Hepatocyte (in vitro differentiated cells): ENCODE measurements around the gene ENTR1. TPM values are rescaled to one million over a fixed set of nuclear protein-coding genes. Genes with fewer than 3 reads are reported as not detected.

Experiments
- DNase-seq: peaks from one replicate; pipeline ENCODE4 v3.0.0-alpha.2; 2016; ENCODE audit warnings: low spot score
- H2AFZ ChIP-seq: fragments of 200-600 bp; sonication (generic); 2 replicates; pipeline ENCODE4 v1.6.0; 2016; ENCODE audit warnings: antibody characterized with exemption, mild to moderate bottlenecking
- H3K27ac ChIP-seq: fragments of 200-600 bp; sonication (generic); 2 replicates; pipeline ENCODE4 v1.5.1; 2016; ENCODE audit warnings: mild to moderate bottlenecking
- H3K27me3 ChIP-seq: fragments of 200-600 bp; sonication (generic); 2 replicates; pipeline ENCODE4 v1.6.1; 2016
- H3K36me3 ChIP-seq: fragments of 200-600 bp; sonication (generic); replicated peaks from 2 replicates; pipeline ENCODE4 v1.5.1; 2016; ENCODE audit warnings: low read depth; ENCODE audit not compliant: insufficient read depth
- H3K4me1 ChIP-seq: fragments of 200-600 bp; sonication (generic); 2 replicates; pipeline ENCODE4 v1.5.1; 2016; ENCODE audit warnings: mild to moderate bottlenecking, moderate library complexity; ENCODE audit not compliant: insufficient read depth
- H3K4me2 ChIP-seq: fragments of 200-600 bp; sonication (generic); 2 replicates; pipeline ENCODE4 v1.6.0; 2016
- H3K4me3 ChIP-seq: fragments of 200-600 bp; sonication (generic); 2 replicates; pipeline ENCODE4 v1.5.1; 2016; ENCODE audit warnings: mild to moderate bottlenecking
- H3K79me2 ChIP-seq: fragments of 200-600 bp; sonication (generic); 2 replicates; pipeline ENCODE4 v1.6.0; 2017; ENCODE audit warnings: mild to moderate bottlenecking
- H3K9me2 ChIP-seq: fragments of 200-600 bp; sonication (generic); replicated peaks from 2 replicates; pipeline ENCODE4 v1.6.0; 2017; ENCODE audit warnings: mild to moderate bottlenecking; ENCODE audit not compliant: insufficient read depth
- H3K9me3 ChIP-seq: fragments of 200-600 bp; sonication (generic); 2 replicates; pipeline ENCODE4 v1.5.1; 2016; ENCODE audit warnings: low read depth, mild to moderate bottlenecking
- H4K20me1 ChIP-seq: fragments of 200-600 bp; sonication (generic); 2 replicates; pipeline ENCODE4 v1.6.0; 2016; ENCODE audit warnings: mild to moderate bottlenecking; ENCODE audit not compliant: insufficient read depth, poor library complexity, severe bottlenecking
- EZH2 ChIP-seq: fragments of 200-600 bp; sonication (generic); IDR thresholded peaks from 2 replicates; pipeline ENCODE4 v1.6.1; 2016; ENCODE audit warnings: antibody characterized with exemption, mild to moderate bottlenecking, borderline replicate concordance
- EZH2phosphoT487 ChIP-seq: fragments of 200-600 bp; sonication (generic); IDR thresholded peaks from one replicate; pipeline ENCODE4 v1.6.1; 2018; ENCODE audit warnings: antibody characterized with exemption, mild to moderate bottlenecking, low read depth, moderate library complexity; ENCODE audit not compliant: unreplicated experiment, severe bottlenecking
- WGBS: methylation state at CpG from one replicate; pipeline ENCODE4 v1.1.6; 2016; ENCODE audit warnings: low lambda C conversion rate; ENCODE audit errors: missing lambda C conversion rate; 5-methylcytosine and 5-hydroxymethylcytosine counted together
- polyA plus RNA-seq: library from polyadenylated mRNA; unstranded; fragments of >200 nt; fragmentation: Nextera tagmentation; extraction: Ambion mirVana; gene quantifications from 2 replicates; pipeline ENCODE4 v1.2.1, GENCODE V29; 2016
- total RNA-seq: library from RNA; depleted of rRNA; stranded (reverse); fragments of >200 nt; gene quantifications from 2 replicates; pipeline ENCODE4 v1.2.3, GENCODE V29; 2014
- TF ChIP-seq, protein P1 (sequence below): fragments of 200-600 bp; sonication (generic); IDR thresholded peaks from 2 replicates; pipeline ENCODE4 v1.5.1; 2016; ENCODE audit warnings: antibody characterized with exemption, mild to moderate bottlenecking; ENCODE audit not compliant: poor library complexity

The ENTR1 gene
- total and polyA plus RNA-seq, 2 experiments from 2014 or later = 33.5 to 50.1 TPM

DNA sequence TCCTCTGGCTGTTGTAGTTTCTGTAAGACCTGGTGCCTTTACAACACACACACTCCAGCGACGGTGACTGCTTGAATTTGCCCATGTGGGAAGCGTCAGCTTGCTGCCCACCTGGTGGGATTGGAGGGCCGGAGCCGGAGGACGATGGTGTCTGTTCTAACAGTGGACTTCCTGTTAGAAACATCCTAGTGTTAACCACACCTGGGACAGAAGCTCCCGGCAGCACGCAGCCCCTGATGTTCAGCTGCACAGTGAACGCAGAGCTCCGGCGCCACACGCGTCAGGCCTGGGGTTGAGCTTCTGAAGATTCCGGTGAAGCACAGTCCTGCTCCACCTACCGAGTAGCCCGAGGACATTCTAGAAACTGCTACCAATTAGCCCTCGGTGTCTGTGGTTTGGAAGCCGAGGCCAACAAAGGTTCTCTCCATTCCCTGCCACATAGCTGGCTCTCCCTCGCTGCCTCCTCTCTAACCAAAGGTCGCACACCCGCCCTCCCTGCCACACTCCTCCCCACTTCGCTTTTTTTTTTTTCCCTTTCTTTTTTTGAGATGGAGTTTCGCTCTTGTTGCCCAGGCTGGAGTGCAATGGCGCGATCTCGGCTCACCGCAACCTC is 14.4 kb upstream of the ENTR1 start:
- no peaks in the 10 kb centered on the region for H3K9me2 ChIP-seq
- H3K4me1 ChIP-seq = no peaks in the 10 kb centered on the region
- H3K9me3 ChIP-seq = no peaks in the 10 kb centered on the region
- no peak overlapping the region for H3K4me2 ChIP-seq
- H3K36me3 ChIP-seq = no peaks in the 10 kb centered on the region
- H3K27me3 ChIP-seq = no peaks in the 10 kb centered on the region
- no peaks in the 10 kb centered on the region for H3K79me2 ChIP-seq
- TF ChIP-seq EZH2 = no peak
- TF ChIP-seq, protein P1, sequence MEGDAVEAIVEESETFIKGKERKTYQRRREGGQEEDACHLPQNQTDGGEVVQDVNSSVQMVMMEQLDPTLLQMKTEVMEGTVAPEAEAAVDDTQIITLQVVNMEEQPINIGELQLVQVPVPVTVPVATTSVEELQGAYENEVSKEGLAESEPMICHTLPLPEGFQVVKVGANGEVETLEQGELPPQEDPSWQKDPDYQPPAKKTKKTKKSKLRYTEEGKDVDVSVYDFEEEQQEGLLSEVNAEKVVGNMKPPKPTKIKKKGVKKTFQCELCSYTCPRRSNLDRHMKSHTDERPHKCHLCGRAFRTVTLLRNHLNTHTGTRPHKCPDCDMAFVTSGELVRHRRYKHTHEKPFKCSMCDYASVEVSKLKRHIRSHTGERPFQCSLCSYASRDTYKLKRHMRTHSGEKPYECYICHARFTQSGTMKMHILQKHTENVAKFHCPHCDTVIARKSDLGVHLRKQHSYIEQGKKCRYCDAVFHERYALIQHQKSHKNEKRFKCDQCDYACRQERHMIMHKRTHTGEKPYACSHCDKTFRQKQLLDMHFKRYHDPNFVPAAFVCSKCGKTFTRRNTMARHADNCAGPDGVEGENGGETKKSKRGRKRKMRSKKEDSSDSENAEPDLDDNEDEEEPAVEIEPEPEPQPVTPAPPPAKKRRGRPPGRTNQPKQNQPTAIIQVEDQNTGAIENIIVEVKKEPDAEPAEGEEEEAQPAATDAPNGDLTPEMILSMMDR = no peak
- TF ChIP-seq EZH2phosphoT487 = no peak
- H3K4me3 ChIP-seq = no peak overlapping the region
- no peak overlapping the region for H3K27ac ChIP-seq
- no peak overlapping the region for H2AFZ ChIP-seq
- DNase-seq = no peak
- H4K20me1 ChIP-seq = no peaks in the 10 kb centered on the region
- WGBS = 91% methylated on average over 27 of the region's 27 CpGs

DNA sequence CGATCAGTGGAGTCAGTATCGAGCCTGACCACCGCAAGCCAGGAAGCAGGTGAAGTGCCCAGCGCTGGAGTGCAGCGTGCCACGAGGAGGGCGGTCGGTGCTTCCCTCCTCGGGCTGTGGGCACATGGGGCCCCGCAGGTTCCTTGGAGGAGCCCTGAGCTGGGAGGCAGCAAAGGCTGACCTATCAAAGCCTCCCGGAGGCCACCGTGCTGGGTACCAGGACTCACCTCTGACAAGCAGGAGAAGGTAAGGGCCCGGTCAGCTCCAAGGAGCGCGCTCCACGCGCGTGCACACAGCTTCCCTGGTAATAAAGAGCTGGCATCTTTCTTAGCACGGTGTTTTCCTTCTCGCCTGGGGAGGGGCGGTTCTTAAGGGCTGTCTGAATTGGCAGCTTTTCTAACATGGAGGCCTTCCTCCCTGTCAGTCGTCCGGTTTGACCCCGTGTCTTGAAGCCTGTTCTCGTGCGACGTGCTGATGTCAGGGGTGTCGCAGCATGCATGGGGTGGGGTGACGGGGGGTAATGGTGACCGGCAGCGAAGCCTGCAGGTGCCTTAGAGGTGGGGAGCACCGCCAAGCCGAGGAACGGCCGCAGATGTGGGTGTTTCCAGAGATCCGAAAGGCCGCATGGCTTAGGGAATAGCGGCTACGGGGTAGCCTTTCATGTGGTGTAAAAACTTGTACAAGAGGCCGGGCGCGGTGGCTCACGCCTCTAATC is 13.2 kb upstream of the ENTR1 start:
- H3K4me3 ChIP-seq = no peak overlapping the region
- H2AFZ ChIP-seq = no peak overlapping the region
- H3K9me3 ChIP-seq = no peaks in the 10 kb centered on the region
- H3K4me1 ChIP-seq = no peaks in the 10 kb centered on the region
- H3K79me2 ChIP-seq = no peaks in the 10 kb centered on the region
- no peak for TF ChIP-seq EZH2phosphoT487
- TF ChIP-seq, protein P1 = no peak
- no peak for TF ChIP-seq EZH2
- no peak for DNase-seq
- H3K27ac ChIP-seq = no peak overlapping the region
- no peaks in the 10 kb centered on the region for H4K20me1 ChIP-seq
- H3K36me3 ChIP-seq = no peaks in the 10 kb centered on the region
- 99% methylated on average over 43 of the region's 43 CpGs for WGBS
- no peak overlapping the region for H3K4me2 ChIP-seq
- H3K27me3 ChIP-seq = no peaks in the 10 kb centered on the region
- H3K9me2 ChIP-seq = no peaks in the 10 kb centered on the region

DNA sequence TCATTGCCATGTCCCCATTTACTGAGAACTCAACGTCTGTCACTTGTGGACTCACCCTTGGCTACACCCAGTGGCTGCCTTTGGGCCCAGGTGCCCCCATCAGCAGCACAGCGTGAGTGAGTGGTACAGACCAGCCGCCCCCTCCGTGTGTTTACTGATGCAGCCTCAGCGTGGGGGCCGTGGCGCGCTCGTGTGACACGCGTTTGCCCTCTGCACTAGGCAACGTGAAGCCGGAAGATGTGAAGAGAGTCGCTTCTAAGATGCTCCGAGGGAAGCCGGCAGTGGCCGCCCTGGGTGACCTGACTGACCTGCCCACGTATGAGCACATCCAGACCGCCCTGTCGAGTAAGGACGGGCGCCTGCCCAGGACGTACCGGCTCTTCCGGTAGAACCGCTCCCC is 12.5 kb upstream of the ENTR1 start:
- Histone ChIP-seq H3K4me1 (no peaks in the 10 kb centered on the region), H3K9me2 (no peaks in the 10 kb centered on the region), H3K27ac (no peak overlapping the region), H4K20me1 (no peaks in the 10 kb centered on the region), H2AFZ (no peak overlapping the region), H3K4me3 (no peak overlapping the region), H3K79me2 (no peaks in the 10 kb centered on the region), H3K36me3 (no peaks in the 10 kb centered on the region), H3K27me3 (no peaks in the 10 kb centered on the region), H3K4me2 (no peak overlapping the region), H3K9me3 (no peaks in the 10 kb centered on the region)
- WGBS = 96% methylated on average over 26 of the region's 26 CpGs
- DNase-seq = no peak
- TF ChIP-seq, protein P1 = no peak
- TF ChIP-seq EZH2phosphoT487 (no peak), EZH2 (no peak)
